HFFc6 (cell line): ENCODE results near the gene KRT7. TPM values are rescaled to one million over a fixed set of nuclear protein-coding genes. Genes with fewer than 3 reads are reported as not detected.

ENCODE experiments used
- DNase-seq: peaks from one replicate; pipeline ENCODE4 v3.0.0-alpha.2; 2018
- H3K27ac Mint-ChIP-seq: 2 replicates; pipeline ENCODE4 v1.8.0; 2020; ENCODE audit warnings: mild to moderate bottlenecking, mixed read lengths
- H3K27me3 Mint-ChIP-seq: 2 replicates; pipeline ENCODE4 v1.8.0; 2021; ENCODE audit warnings: mild to moderate bottlenecking, moderate library complexity, mixed read lengths; ENCODE audit not compliant: insufficient read depth
- H3K36me3 Mint-ChIP-seq: 2 replicates; pipeline ENCODE4 v1.8.0; 2021; ENCODE audit warnings: low read depth, mixed read lengths
- H3K4me1 Mint-ChIP-seq: 2 replicates; pipeline ENCODE4 v1.8.0; 2020; ENCODE audit warnings: low read depth, mixed read lengths
- H3K4me3 Mint-ChIP-seq: 2 replicates; pipeline ENCODE4 v1.8.0; 2020; ENCODE audit warnings: mild to moderate bottlenecking, moderate library complexity, mixed read lengths
- H3K9me3 Mint-ChIP-seq: 2 replicates; pipeline ENCODE4 v1.8.0; 2020; ENCODE audit warnings: mild to moderate bottlenecking, mixed read lengths
- total RNA-seq, 6 experiments: library from RNA; stranded (reverse); fragmentation: NEBNext Ultra II Directional; extraction: Animal tissue kit (Norgen Biotek cat#: 25700); gene quantifications; 2 replicates in 1 of 6; 3 replicates in 5 of 6; pipeline ENCODE4 v1.2.3, GENCODE V29; 2021
- TF ChIP-seq, protein P1 (sequence below): fragments of 200-600 bp; sonication (generic); IDR thresholded peaks from 2 replicates; pipeline ENCODE4 v1.5.0; 2021; ENCODE audit warnings: antibody characterized with exemption, mild to moderate bottlenecking

The KRT7 gene
- total RNA-seq, 6 experiments from 2014 or later: 62.7 to 379 (median 67.5) TPM

DNA sequence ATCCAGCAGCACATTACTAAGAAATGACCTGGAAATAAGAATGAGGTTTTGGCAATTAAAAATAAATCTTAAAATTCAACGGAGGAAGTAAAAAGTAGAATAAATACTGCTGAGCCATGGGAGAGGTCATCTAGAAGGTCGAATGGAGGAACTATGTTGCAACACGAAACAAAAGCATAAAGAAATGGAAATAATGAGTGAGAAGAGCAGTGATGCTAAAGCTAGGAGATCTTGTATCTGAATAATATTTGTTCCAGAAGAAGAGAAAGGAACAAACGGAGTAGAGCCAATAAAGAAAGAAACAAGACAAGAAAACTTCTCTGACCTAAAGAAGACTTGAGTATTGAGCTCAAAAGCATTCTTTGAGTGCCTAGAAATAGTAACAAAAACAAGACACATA, 6.6 kb upstream of the KRT7 start:
- no peak overlapping the region for H3K4me3 Mint-ChIP-seq
- TF ChIP-seq, protein P1, sequence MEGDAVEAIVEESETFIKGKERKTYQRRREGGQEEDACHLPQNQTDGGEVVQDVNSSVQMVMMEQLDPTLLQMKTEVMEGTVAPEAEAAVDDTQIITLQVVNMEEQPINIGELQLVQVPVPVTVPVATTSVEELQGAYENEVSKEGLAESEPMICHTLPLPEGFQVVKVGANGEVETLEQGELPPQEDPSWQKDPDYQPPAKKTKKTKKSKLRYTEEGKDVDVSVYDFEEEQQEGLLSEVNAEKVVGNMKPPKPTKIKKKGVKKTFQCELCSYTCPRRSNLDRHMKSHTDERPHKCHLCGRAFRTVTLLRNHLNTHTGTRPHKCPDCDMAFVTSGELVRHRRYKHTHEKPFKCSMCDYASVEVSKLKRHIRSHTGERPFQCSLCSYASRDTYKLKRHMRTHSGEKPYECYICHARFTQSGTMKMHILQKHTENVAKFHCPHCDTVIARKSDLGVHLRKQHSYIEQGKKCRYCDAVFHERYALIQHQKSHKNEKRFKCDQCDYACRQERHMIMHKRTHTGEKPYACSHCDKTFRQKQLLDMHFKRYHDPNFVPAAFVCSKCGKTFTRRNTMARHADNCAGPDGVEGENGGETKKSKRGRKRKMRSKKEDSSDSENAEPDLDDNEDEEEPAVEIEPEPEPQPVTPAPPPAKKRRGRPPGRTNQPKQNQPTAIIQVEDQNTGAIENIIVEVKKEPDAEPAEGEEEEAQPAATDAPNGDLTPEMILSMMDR: no peak
- H3K27ac Mint-ChIP-seq: no peak overlapping the region
- no peak for DNase-seq
- H3K9me3 Mint-ChIP-seq: peaks cover 29% of the 10 kb centered on the region
- peaks cover 85% of the 10 kb centered on the region for H3K4me1 Mint-ChIP-seq
- H3K36me3 Mint-ChIP-seq: peaks cover 27% of the 10 kb centered on the region
- peaks cover 2% of the 10 kb centered on the region; the same call in 1 of the 2 replicates for H3K27me3 Mint-ChIP-seq

DNA sequence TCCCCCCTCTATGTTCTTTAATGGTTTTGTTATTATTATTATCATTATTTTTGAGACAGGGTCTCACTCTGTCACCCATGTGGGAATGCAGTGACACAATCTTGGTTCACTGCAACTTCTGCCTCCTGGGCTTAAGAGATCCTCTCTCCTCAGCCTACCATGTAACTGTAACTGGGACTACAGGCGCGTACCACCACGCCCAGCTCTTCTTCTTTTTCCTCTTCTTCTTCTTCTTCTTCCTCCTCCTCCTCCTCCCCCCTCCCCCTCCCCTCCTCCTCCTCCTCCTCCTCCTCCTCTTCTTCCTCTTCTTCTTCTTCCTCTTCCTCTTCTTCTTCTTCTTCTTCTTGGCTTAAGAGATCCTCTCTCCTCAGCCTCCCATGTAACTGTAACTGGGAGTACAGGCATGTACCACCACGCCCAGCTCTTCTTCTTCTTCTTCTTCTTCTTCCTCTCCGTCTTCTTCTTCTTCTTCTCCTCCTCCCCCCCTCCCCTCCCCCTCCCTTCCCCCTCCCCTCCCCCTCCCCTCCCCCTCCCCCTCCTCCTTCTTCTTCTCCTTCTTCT, 5.4 kb upstream of the KRT7 start:
- peaks cover 85% of the 10 kb centered on the region for H3K4me1 Mint-ChIP-seq
- peaks cover 2% of the 10 kb centered on the region; the same call in 1 of the 2 replicates for H3K27me3 Mint-ChIP-seq
- no peak overlapping the region for H3K27ac Mint-ChIP-seq
- H3K4me3 Mint-ChIP-seq: no peak overlapping the region
- TF ChIP-seq, protein P1: no peak
- peaks cover 27% of the 10 kb centered on the region for H3K36me3 Mint-ChIP-seq
- DNase-seq: no peak
- H3K9me3 Mint-ChIP-seq: peaks cover 29% of the 10 kb centered on the region

DNA sequence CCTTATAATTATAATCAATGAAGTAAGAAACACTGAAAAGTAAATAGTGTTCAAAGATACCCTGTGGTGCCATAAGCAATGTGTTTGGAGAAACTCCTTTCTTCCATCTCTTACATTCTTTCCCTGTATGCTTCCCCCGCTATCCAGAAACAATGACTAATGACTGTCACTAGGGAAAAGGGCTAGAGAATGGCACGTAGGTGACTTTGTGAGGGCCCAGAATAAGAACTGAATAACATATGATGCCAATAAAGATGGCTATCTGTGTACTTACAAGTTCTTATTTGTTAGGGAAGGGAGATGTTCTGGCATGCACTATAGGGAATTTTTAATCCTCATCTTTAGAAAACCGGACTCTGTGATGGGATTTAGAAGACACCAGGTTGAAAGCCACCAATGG, 4.7 kb upstream of the KRT7 start:
- H3K9me3 Mint-ChIP-seq: peaks cover 28% of the 10 kb centered on the region
- H3K36me3 Mint-ChIP-seq: peaks cover 26% of the 10 kb centered on the region
- peaks cover 2% of the 10 kb centered on the region; the same call in 1 of the 2 replicates for H3K27me3 Mint-ChIP-seq
- TF ChIP-seq, protein P1: no peak
- peak overlapping the region; percentile 16; the same call in 1 of the 2 replicates for H3K4me3 Mint-ChIP-seq
- H3K27ac Mint-ChIP-seq: peak overlapping the region; percentile 53
- H3K4me1 Mint-ChIP-seq: peaks cover 79% of the 10 kb centered on the region
- DNase-seq: no peak

DNA sequence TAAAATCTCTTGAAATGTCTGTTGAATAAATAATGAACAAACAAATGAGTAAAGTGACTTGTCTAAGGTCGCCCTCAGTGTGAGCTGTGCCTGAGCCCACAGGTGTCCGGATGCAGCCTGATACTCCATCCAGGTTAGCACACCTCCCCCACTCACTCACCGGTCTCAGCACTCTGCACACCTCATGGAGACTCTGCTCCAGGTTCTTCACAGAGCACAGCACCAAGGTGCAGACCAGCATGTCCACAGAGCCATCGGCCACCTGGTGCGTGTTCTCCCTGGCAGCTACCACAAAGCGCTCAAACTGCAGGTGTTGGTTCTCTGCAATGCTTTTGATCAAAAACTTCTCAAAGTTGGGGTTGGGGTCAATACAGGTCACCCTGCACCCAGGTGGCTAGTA, 4.1 kb upstream of the KRT7 start:
- TF ChIP-seq, protein P1: no peak
- DNase-seq: no peak
- H3K4me1 Mint-ChIP-seq: peaks cover 74% of the 10 kb centered on the region
- peaks cover 21% of the 10 kb centered on the region for H3K36me3 Mint-ChIP-seq
- no peak overlapping the region for H3K4me3 Mint-ChIP-seq
- peaks cover 22% of the 10 kb centered on the region for H3K9me3 Mint-ChIP-seq
- peaks cover 3% of the 10 kb centered on the region for H3K27me3 Mint-ChIP-seq
- peak overlapping the region; percentile 75; the same call in 1 of the 2 replicates for H3K27ac Mint-ChIP-seq

DNA sequence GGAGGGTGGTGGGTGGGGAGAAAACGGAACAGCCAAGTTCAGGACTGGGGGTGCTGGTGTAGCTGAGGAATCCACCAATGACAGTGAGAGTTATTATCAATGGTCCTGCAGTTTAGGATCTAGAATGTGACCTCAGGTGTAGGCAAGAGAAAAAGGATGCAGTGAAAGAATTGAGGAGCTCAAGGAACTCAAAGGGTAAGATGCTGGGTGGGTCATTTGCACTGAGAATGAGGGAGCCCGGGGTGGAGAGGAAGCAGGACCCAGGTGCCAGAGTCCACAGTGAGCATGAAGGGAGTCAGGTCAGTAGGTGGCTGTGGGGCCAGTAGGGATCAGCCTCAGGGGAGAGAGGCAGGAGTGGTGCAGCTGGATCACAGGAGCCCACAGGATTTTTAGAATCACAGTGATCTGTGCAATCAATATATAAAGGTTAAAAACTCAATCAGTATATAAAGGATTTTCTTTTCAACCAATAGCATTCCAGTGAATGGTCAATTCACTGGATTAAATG, 3.2 kb upstream of the KRT7 start:
- Mint-ChIP-seq H3K27me3 (peaks cover 3% of the 10 kb centered on the region), H3K27ac (peak overlapping the region; percentile 75), H3K4me1 (peaks cover 71% of the 10 kb centered on the region), H3K9me3 (peaks cover 13% of the 10 kb centered on the region), H3K4me3 (no peak overlapping the region), H3K36me3 (peaks cover 11% of the 10 kb centered on the region)
- no peak for DNase-seq
- TF ChIP-seq, protein P1: no peak
